GM18520 (cell line): Measurements from ENCODE around the gene CPD.
"Not testable (repeated sequence)": the region's sequence is repeated elsewhere in the genome, so short reads cannot be mapped to it uniquely, and the experiment has no call there.

Source experiments
- ATAC-seq: cut with Tn5 transposase; IDR thresholded peaks from one replicate; pipeline ENCODE4 v1.9.1; 2021; ENCODE audit not compliant: unreplicated experiment

CPD gene

GRCh38 chr17:30378825-30379302, at the start of gene CPD:
CPD (plus strand) TSS chr17:30378927; CDS start chr17:30378981, 54 bp downstream.
- ATAC-seq = peak; percentile 76

- peak; percentile 56 for ATAC-seq
These were observed 46.6 kb upstream of the CPD start for GRCh38 chr17:30332057-30332542.

DNA sequence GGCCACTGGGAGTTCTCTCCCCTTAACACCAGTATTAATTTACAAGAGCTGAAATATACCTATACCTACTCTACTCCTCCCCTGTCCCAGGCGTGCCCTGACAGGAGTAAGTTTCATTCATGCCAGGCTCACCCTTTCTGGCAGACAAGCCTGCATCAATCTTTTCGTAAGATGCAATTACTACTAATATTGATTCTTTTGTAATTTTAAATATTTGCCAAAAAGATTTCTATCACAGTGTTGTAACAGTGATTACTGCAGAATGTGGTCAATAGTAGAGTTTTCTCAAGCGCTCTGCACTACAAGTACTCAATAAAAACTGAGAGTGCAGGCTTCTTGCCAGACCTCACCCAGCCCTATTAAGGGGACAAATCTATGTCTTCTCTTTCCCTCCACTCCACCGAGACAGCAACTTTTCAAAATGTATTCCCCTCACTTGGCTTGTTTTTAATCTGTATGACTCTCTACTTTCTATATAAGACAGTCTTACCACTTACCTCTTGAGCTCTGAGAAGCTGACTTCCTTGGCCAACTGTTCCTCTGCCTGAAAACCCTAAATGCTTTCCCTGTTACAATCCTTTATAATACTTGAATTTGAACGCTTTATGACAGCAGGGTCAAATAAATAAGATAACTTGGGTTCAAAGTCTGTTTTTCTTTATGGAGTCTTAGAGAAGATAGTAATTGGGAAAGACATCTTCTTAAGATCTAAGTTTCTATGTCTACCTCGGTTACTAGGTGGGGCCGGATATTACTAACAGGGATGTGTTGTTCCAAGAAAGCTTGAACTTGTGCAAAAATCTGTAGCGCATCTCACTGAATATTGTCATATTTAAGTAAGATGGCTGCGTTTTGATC, 45.0 kb upstream of the CPD start, which contains the start of gene TMIGD1:
Gene TMIGD1 (minus strand): TSS at position 555 of the 858 bp plus-strand sequence. CDS start 1,924 bp downstream, outside the sequence.
- ATAC-seq = no peak

GRCh38 chr17:30334421-30334820, 44.3 kb upstream of the CPD start:
- no peak for ATAC-seq

- ATAC-seq = no peak
These were observed 42.2 kb upstream of the CPD start for GRCh38 chr17:30336369-30337171.

DNA sequence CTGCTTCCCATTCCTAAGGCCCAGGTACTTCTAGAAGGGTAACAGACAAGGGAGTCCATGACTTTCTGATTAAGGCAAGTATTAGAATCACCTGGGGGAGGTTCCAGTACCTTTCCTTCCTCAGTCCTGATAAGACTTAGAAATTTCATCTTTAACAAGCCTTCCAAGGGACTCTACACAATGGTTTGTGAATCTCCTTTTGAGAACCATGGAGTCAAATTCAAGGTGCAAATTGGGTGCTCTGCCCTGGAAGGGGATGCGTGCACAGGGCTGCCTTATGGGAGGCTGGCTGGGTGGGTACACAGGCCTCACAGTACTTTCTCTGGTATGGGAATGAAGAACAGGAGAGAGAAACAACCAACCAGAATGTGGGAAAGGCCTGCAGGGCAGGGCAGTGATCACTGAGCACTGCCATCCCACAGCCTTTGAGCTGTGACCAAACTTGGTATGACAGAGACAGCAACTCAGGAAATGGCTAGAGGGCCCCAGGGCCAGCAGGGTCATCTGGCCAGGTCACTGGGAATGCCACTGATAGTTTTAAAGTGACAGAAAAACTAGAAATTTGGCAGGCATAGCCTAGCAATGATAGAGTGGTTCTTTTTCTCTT, 41.2 kb upstream of the CPD start:
- no peak for ATAC-seq

DNA sequence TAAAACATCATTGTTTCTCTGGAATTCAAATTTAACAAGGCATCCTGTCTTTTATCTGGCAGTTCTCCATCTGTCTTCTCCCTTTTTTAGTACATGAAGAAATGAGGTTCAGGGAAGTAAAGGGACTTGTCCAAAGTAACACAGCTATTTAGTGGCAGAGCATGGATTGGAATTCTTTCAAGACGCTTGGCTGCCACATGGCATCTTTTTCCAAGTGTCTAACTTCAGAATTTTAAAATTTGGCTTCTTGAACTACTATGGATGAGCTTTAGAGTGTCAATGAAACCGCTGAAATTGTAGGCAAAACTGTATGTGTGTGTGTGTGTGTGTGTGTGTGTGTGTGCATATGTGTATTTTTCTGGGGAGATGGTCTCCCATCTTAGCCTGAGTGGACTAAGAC, 39.6 kb upstream of the CPD start:
- ATAC-seq = no peak

- ATAC-seq = no peak
These were observed 37.8 kb upstream of the CPD start for GRCh38 chr17:30340801-30341356.

- no peak for ATAC-seq
These were observed 37.0 kb upstream of the CPD start for GRCh38 chr17:30341703-30342249.

- not testable (repeated sequence) for ATAC-seq
These were observed 35.5 kb upstream of the CPD start for GRCh38 chr17:30343244-30343643.

DNA sequence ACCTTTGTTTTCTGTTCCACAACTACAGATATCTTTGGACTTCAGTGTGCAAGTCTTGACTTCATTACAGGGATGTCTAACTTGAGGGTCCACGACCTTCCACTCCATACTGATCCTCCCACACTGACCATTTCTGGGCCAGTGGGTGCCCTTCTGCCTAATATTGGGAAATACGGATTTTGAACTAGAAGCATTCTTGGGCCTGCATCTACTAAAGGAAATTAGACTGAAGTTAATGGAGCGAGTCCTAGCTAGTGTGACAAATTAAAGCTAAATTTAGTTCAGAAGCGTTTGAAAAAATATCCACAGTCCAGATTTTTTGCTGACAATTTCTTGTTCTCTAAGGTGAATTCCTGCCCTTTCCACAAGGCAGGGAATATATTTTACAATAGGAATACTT, 34.9 kb upstream of the CPD start:
- ATAC-seq = no peak

DNA sequence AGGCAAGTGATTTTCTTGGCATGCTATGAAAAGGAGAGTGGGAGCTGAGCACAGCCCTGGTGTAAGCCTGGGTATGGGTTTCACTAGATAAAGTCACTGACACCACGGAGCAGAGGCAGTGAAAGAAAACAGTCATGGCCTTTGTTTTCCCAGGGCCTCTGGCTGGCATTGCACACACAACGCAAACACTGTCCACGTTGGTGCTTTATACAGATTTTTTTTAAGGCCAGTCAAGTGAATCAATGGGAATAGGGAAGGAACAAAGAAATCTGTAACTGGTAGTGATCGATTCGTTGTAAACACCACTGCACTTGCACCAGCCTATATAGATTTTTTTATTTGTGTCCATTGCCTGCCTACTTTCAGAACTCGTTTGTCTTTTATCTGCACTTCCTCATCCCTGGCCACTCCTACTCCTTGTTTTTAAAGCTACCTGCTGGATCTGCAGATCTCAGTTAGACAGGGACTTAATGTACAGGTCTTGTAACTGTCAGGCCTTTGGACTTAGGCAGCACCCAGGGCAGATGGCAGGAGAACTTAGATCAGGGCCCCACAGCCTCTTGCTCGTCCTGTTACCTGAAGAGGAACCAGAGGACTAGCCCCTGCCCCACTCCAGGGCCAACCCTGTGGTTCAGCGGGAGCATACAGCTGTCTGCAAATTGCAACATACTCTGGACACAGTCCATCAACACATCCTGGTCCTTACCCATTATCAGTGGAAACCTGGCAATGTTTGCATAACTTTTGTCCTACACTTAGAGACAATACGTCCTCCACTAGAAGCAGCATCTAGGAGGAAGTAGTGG, 34.2 kb upstream of the CPD start:
- no peak for ATAC-seq

DNA sequence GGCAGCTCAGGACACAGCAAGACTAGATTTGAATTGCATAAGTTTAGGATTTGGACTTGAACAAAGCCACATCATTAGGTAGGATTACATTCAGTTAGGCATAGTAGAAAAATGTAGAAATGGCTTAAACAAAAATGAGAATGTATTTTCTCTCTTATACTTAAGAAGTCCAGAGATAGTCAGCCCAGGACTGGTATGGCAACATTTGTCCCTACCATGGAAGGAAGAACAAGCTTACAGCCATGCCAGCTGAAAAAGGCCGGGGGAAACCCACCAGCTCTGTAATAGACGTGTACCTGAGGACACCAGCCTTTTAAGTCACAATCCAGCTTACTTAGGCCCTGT, 33.7 kb upstream of the CPD start:
- no peak for ATAC-seq

- no peak for ATAC-seq
These were observed 33.1 kb upstream of the CPD start for GRCh38 chr17:30345527-30346075.

GRCh38 chr17:30346221-30346795, 32.4 kb upstream of the CPD start:
- ATAC-seq = no peak

GRCh38 chr17:30347488-30347887, 31.2 kb upstream of the CPD start:
- no peak for ATAC-seq

GRCh38 chr17:30349252-30349651, 29.5 kb upstream of the CPD start:
- ATAC-seq = no peak

DNA sequence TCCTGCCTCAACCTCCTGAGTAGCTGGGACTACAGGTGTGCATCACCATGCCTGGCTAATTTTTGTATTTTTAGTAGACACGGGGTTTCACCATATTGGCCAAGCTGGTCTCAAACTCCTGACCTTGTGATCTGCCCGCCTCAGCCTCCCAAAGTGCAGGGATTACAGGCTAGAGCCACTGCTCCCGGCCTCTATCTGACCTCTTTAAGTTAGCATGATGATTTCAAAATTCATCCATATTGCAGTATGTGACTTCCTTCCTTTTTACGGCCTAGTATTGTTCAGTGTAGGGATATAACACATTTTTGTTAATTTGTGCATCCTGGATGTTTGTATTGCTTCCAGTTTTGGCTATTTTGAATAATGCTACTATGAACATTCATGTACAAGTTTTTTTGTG, 27.5 kb upstream of the CPD start:
- ATAC-seq = not testable (repeated sequence)

DNA sequence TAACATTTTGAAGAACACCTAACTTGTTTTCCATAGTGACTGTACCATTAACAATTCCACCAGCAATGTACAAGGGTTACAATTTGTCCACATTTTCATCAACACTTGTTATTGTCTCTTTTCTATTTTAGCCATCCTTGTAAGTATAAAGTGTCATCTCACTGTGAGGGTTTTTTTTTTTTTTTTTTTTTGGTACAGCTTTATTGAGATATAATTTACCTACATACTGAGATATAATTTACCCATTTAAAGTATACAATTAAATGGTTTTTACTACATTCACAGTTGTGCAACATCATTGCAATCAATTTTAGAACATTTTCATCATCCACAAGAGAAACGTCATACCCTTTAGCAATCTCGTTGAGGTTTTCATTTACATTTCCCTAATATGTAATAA, 27.0 kb upstream of the CPD start:
- ATAC-seq = no peak
